Lower lobe of right lung (tissue), 2 donors: ENCODE data around the gene PLEKHH1. TPM values are rescaled to one million over a fixed set of nuclear protein-coding genes. Genes with fewer than 3 reads are reported as not detected.

ENCODE experiments used
- ATAC-seq, 2 donors: fragments of 200-7000 bp; cut with Tn5 transposase; one replicate each; pipeline ENCODE4 v1.9.1; 2020 to 2022; ENCODE audit warnings: mild to moderate bottlenecking in 2 of 2, moderate library complexity in 2 of 2
- DNase-seq: peaks from one replicate; pipeline ENCODE4 v3.0.0-alpha.2; 2020
- H3K27ac ChIP-seq: fragments of 200-600 bp; one replicate; pipeline ENCODE4 v1.8.0; 2022
- H3K27me3 ChIP-seq: fragments of 200-600 bp; one replicate; pipeline ENCODE4 v1.8.0; 2022; ENCODE audit warnings: low read depth
- H3K36me3 ChIP-seq: fragments of 200-600 bp; one replicate; pipeline ENCODE4 v1.8.0; 2022; ENCODE audit warnings: mild to moderate bottlenecking
- H3K4me1 ChIP-seq: fragments of 200-600 bp; one replicate; pipeline ENCODE4 v1.8.0; 2022
- H3K4me3 ChIP-seq: fragments of 200-600 bp; one replicate; pipeline ENCODE4 v1.8.0; 2022; ENCODE audit warnings: mild to moderate bottlenecking
- H3K9me3 ChIP-seq: fragments of 200-600 bp; one replicate; pipeline ENCODE4 v1.8.0; 2022
- intact Hi-C: fragments of 100-400 bp; cut with DNase I; formaldehyde crosslinking; loops from one replicate; pipeline ENCODE4 v1.11.0; 2022
- total RNA-seq: library from RNA; stranded (reverse); fragmentation: NEBNext Ultra II Directional; extraction: Animal tissue kit (Norgen Biotek cat#: 25700); gene quantifications from one replicate; pipeline ENCODE4 v1.2.1, GENCODE V29; 2021
- TF ChIP-seq, protein P1 (sequence below): fragments of 200-600 bp; IDR thresholded peaks from one replicate; pipeline ENCODE4 v1.8.0; 2022; ENCODE audit warnings: antibody characterized with exemption, mild to moderate bottlenecking
- donor health status: DM: no; HTN: yes; CAD: no; lungs with severe emphysema.

PLEKHH1 gene
- total RNA-seq, 1 donor from 2014 or later, result 4.6 TPM

GRCh38 chr14:67523764-67524633 is 9.1 kb upstream of the PLEKHH1 start:
- intact Hi-C loops, result no loop called here
- ATAC-seq, result no peak
- Histone ChIP-seq H3K36me3 (no peaks in the 10 kb centered on the region), H3K9me3 (no peaks in the 10 kb centered on the region), H3K4me3 (no peak overlapping the region), H3K4me1 (peaks cover 4% of the 10 kb centered on the region), H3K27ac (no peak overlapping the region), H3K27me3 (peaks cover 17% of the 10 kb centered on the region)
- no peak for DNase-seq
- TF ChIP-seq, protein P1, sequence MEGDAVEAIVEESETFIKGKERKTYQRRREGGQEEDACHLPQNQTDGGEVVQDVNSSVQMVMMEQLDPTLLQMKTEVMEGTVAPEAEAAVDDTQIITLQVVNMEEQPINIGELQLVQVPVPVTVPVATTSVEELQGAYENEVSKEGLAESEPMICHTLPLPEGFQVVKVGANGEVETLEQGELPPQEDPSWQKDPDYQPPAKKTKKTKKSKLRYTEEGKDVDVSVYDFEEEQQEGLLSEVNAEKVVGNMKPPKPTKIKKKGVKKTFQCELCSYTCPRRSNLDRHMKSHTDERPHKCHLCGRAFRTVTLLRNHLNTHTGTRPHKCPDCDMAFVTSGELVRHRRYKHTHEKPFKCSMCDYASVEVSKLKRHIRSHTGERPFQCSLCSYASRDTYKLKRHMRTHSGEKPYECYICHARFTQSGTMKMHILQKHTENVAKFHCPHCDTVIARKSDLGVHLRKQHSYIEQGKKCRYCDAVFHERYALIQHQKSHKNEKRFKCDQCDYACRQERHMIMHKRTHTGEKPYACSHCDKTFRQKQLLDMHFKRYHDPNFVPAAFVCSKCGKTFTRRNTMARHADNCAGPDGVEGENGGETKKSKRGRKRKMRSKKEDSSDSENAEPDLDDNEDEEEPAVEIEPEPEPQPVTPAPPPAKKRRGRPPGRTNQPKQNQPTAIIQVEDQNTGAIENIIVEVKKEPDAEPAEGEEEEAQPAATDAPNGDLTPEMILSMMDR, result no peak

- TF ChIP-seq, protein P1, result no peak
- no peak for ATAC-seq
- no peak for DNase-seq
- Histone ChIP-seq H3K9me3 (no peaks in the 10 kb centered on the region), H3K4me3 (no peak overlapping the region), H3K36me3 (no peaks in the 10 kb centered on the region), H3K27ac (no peak overlapping the region), H3K4me1 (peaks cover 4% of the 10 kb centered on the region), H3K27me3 (peaks cover 22% of the 10 kb centered on the region)
- intact Hi-C loops, result no loop called here
These were observed 8.5 kb upstream of the PLEKHH1 start for GRCh38 chr14:67524634-67524963.

GRCh38 chr14:67525389-67525788 is 7.7 kb upstream of the PLEKHH1 start:
- no peak for ATAC-seq
- DNase-seq, result no peak
- Histone ChIP-seq H3K27me3 (peaks cover 22% of the 10 kb centered on the region), H3K9me3 (no peaks in the 10 kb centered on the region), H3K4me3 (no peak overlapping the region), H3K4me1 (peaks cover 4% of the 10 kb centered on the region), H3K36me3 (no peaks in the 10 kb centered on the region), H3K27ac (no peak overlapping the region)
- intact Hi-C loops, result no loop called here
- TF ChIP-seq, protein P1, result no peak

GRCh38 chr14:67526181-67526580 is 6.9 kb upstream of the PLEKHH1 start:
- ATAC-seq, result no peak
- DNase-seq, result no peak
- Histone ChIP-seq H3K4me1 (peaks cover 4% of the 10 kb centered on the region), H3K36me3 (no peaks in the 10 kb centered on the region), H3K9me3 (no peaks in the 10 kb centered on the region), H3K4me3 (no peak overlapping the region), H3K27ac (no peak overlapping the region), H3K27me3 (peaks cover 22% of the 10 kb centered on the region)
- intact Hi-C loops, result no loop called here
- TF ChIP-seq, protein P1, result no peak

DNA sequence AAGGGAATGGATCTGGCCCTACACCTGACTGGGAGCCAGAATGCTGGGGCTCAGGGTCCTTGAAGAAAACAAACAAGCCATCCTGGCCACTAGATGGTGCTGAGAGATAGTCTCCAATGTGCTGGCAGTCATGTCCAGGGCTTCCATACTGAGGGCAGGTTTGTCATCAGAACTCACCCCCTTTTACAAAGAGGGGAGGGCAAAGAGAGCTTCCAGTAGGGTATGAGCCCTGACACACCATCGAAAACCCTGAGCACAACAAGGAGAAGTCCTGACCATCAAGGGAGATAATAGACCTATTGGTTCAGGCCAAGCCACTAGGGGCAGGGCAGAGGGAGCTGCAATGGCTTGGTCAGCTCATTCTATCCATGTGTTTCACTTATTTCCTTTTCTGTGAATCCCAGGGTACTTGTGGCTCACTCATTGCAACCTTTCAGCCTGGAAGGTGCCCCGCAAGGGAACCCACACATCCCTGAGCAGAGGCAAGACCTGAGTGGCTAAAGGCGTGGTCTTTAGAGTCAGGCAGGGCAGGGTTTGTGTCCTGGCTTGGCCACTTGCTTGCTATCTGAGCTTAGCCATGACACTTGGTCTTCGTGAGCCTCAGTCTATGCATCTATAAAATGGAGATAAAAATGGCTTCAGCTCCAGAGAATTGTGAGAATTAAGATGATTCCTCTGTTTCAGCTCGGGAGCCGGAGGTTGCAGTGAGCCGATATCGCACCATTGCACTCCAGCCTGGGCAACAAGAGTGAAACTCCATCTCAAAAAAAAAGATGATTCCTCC is 6.2 kb upstream of the PLEKHH1 start:
- DNase-seq (no peak), ATAC-seq (peak; percentile 74 to 77)
- Histone ChIP-seq H3K4me1 (peaks cover 4% of the 10 kb centered on the region), H3K4me3 (no peak overlapping the region), H3K27ac (no peak overlapping the region), H3K27me3 (peaks cover 19% of the 10 kb centered on the region), H3K9me3 (no peaks in the 10 kb centered on the region), H3K36me3 (no peaks in the 10 kb centered on the region)
- TF ChIP-seq, protein P1, result peak; percentile 69
- intact Hi-C loops, result no loop called here
